H7 (cell line): ENCODE data around the gene CALR3. TPM values are rescaled to one million over a fixed set of nuclear protein-coding genes. Genes with fewer than 3 reads are reported as not detected.
A peak's percentile ranks its signal among the peaks of the same experiment; 100 is the strongest.

Experiments
- DNase-seq: peaks from one replicate; pipeline ENCODE4 v3.0.0; 2012
- H3K27me3 ChIP-seq: 2 replicates; pipeline ENCODE4 v1.6.0; 2011; ENCODE audit warnings: mild to moderate bottlenecking, low read length; ENCODE audit not compliant: control insufficient read depth, insufficient read depth
- H3K36me3 ChIP-seq: replicated peaks from 2 replicates; pipeline ENCODE4 v1.5.1; 2011; ENCODE audit warnings: low read length; ENCODE audit not compliant: control insufficient read depth, insufficient read depth
- H3K4me3 ChIP-seq: 2 replicates; pipeline ENCODE4 v1.5.1; 2011; ENCODE audit warnings: low read depth, mild to moderate bottlenecking, control low read depth, low read length, moderate library complexity; ENCODE audit not compliant: insufficient read depth
- total RNA-seq: library from RNA; depleted of rRNA; stranded (reverse); fragments of >200 nt; shearing (Covaris generic); gene quantifications from 2 replicates; pipeline ENCODE4 v1.2.3, GENCODE V29; 2014

CALR3 gene
- total RNA-seq, 1 experiment from 2014 or later: 0.97 TPM

- Histone ChIP-seq H3K27me3 (no peaks in the 10 kb centered on the region), H3K4me3 (no peak overlapping the region), H3K36me3 (no peaks in the 10 kb centered on the region; the same call in 1 of the 2 replicates)
- DNase-seq: no peak
These were observed 49.1 kb downstream of the CALR3 start for GRCh38 chr19:16446724-16447368.

DNA sequence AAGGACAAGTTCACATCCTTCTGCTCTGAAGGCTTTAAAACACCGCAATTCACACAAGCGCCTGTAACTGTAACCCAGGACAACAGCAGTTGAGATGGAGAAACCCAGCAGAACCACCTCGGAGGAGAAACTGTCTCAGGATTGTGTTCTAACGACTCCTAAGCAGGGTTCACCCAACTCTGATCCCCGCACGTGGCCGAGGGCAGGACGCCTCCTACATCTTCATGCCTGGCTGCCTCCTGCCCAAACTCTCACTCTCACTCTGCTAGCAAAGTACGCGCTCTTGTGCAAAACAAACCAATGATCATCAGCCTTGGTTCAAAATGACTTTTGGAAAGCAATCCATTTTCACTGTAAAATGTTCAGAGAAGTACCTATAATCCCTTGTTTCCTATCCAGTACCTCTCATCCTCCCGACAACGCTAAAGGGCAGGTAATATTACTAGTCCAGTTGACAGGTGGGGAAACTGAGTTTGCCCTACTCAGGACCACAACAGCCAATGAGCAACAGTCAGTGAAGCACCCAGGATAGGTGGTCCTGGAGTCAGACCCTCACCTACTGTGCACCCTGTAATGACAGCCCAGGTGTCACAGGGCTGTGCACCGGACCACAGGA is 49.8 kb downstream of the CALR3 start:
- no peaks in the 10 kb centered on the region; the same call in 1 of the 2 replicates for H3K36me3 ChIP-seq
- no peak overlapping the region for H3K4me3 ChIP-seq
- DNase-seq: no peak
- no peaks in the 10 kb centered on the region for H3K27me3 ChIP-seq

- H3K36me3 ChIP-seq: peaks cover 2% of the 10 kb centered on the region
- H3K4me3 ChIP-seq: no peak overlapping the region
- no peaks in the 10 kb centered on the region for H3K27me3 ChIP-seq
- no peak for DNase-seq
These were observed 50.5 kb downstream of the CALR3 start for GRCh38 chr19:16445238-16446107.

GRCh38 chr19:16444269-16444600 is 51.7 kb downstream of the CALR3 start:
- H3K36me3 ChIP-seq: peaks cover 2% of the 10 kb centered on the region

GRCh38 chr19:16442386-16443276 is 53.3 kb downstream of the CALR3 start:
- Histone ChIP-seq H3K27me3 (no peaks in the 10 kb centered on the region), H3K36me3 (peaks cover 4% of the 10 kb centered on the region)
- no peak for DNase-seq

More at GRCh38 chr19:16444269-16444600, 51.7 kb downstream of the CALR3 start:
- no peak overlapping the region for H3K4me3 ChIP-seq
- DNase-seq: no peak
- no peaks in the 10 kb centered on the region for H3K27me3 ChIP-seq

GRCh38 chr19:16441661-16442162 is 54.3 kb downstream of the CALR3 start:
- Histone ChIP-seq H3K4me3 (no peak overlapping the region), H3K36me3 (peaks cover 8% of the 10 kb centered on the region), H3K27me3 (no peaks in the 10 kb centered on the region)
- DNase-seq: peak; percentile 92

More at GRCh38 chr19:16442386-16443276, 53.3 kb downstream of the CALR3 start:
- H3K4me3 ChIP-seq: no peak overlapping the region

GRCh38 chr19:16436780-16437332 is 59.1 kb downstream of the CALR3 start:
- no peak overlapping the region for H3K4me3 ChIP-seq
- H3K27me3 ChIP-seq: no peaks in the 10 kb centered on the region
- H3K36me3 ChIP-seq: peaks cover 14% of the 10 kb centered on the region
- no peak for DNase-seq

GRCh38 chr19:16435999-16436650 is 59.8 kb downstream of the CALR3 start:
- no peak for DNase-seq
- no peak overlapping the region for H3K4me3 ChIP-seq
- H3K27me3 ChIP-seq: no peaks in the 10 kb centered on the region
- peaks cover 14% of the 10 kb centered on the region for H3K36me3 ChIP-seq

GRCh38 chr19:16435238-16435917 is 60.6 kb downstream of the CALR3 start:
- Histone ChIP-seq H3K27me3 (no peaks in the 10 kb centered on the region), H3K36me3 (peaks cover 11% of the 10 kb centered on the region), H3K4me3 (no peak overlapping the region)
- DNase-seq: no peak

GRCh38 chr19:16433986-16434385 is 62.0 kb downstream of the CALR3 start:
- no peak overlapping the region for H3K4me3 ChIP-seq
- no peak for DNase-seq
- H3K27me3 ChIP-seq: no peaks in the 10 kb centered on the region
- H3K36me3 ChIP-seq: peaks cover 15% of the 10 kb centered on the region

DNA sequence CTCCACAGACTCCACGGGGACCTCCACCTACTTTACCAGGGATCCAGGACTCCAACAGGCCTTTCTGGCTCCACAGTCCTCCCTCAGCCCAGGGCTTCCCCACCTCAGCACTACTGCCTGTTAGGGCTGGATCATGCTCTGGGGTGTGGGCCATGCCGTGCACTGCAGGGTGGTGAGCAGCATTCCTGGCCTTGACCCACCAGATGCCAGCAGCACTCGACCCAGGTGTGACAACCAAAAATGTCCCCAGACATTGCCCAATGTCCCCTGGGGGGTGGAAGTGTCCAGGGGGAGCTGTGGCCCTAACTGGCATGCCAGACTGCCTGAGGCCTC is 66.2 kb downstream of the CALR3 start:
- H3K4me3 ChIP-seq: no peak overlapping the region
- no peaks in the 10 kb centered on the region for H3K27me3 ChIP-seq
- peaks cover 12% of the 10 kb centered on the region for H3K36me3 ChIP-seq
- no peak for DNase-seq

DNA sequence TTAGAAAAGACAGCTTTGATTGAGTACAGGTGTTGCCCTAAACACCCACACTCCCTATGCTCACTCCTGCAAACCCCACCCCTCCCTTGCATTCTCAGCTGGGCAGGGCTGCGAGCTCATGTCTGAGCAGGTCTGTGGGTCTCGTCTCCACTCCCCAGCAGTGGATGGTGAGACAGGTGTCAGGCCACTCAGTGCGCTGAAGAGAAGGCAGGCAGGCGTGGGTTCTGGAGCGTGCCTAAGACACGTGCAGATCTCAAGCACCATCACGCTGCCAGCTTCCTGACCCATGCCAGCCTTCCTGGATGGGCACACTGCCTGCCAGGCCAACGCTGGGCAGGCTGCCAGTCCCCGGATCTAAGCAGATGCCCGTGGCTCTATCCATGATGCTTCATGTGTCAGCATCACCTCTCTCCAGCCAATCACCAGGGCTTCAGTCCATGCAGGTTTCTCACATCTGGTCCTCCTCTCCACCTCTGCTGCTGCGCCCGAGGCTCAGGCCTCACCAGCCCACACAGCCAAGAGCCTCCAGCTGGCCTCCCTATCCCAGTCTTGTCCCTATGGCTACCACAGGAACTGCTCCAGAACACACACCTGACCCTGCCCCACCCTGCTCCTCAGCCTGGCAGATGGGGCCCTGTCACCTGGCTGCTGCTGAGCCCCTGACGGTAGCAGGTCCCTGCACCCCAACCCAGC is 66.8 kb downstream of the CALR3 start:
- H3K27me3 ChIP-seq: no peaks in the 10 kb centered on the region
- no peak overlapping the region for H3K4me3 ChIP-seq
- no peak for DNase-seq
- peaks cover 13% of the 10 kb centered on the region for H3K36me3 ChIP-seq
